ENCODE measurements around the gene ERICH3.
A peak's percentile ranks its signal among the peaks of the same experiment; 100 is the strongest.

ERICH3 gene

DNA sequence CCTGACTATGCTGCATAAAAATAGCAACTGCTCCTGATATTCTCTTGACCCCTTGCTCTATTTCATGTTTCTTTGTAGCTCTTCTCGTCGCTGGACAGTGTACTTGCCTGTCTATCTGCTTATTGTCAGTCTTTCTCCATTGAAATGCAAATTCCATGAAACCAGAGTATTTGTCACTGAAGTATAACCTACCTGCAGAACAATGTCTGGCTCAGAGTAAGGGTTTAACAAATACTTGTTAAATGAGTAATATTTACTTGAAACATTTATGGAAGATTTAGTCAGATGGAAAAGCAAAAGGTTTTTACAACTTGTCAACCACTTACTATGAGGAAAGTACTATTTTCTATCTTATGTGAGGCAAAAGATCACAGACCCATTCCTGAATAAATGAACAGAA is 19.9 kb upstream of the ERICH3 start:
- TF ChIP-seq, protein P1, sequence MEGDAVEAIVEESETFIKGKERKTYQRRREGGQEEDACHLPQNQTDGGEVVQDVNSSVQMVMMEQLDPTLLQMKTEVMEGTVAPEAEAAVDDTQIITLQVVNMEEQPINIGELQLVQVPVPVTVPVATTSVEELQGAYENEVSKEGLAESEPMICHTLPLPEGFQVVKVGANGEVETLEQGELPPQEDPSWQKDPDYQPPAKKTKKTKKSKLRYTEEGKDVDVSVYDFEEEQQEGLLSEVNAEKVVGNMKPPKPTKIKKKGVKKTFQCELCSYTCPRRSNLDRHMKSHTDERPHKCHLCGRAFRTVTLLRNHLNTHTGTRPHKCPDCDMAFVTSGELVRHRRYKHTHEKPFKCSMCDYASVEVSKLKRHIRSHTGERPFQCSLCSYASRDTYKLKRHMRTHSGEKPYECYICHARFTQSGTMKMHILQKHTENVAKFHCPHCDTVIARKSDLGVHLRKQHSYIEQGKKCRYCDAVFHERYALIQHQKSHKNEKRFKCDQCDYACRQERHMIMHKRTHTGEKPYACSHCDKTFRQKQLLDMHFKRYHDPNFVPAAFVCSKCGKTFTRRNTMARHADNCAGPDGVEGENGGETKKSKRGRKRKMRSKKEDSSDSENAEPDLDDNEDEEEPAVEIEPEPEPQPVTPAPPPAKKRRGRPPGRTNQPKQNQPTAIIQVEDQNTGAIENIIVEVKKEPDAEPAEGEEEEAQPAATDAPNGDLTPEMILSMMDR (IDR thresholded peaks at IDR 0.05; ENCODE audit: borderline replicate concordance, control extremely low read depth, extremely low read depth, insufficient read depth, missing control alignments): no peak
- in situ Hi-C loops (cut with MboI; ENCODE audit: low sequenced_read_pairs, unreplicated experiment): no loop called here
- no peak for DNase-seq (ENCODE audit: low spot score)

DNA sequence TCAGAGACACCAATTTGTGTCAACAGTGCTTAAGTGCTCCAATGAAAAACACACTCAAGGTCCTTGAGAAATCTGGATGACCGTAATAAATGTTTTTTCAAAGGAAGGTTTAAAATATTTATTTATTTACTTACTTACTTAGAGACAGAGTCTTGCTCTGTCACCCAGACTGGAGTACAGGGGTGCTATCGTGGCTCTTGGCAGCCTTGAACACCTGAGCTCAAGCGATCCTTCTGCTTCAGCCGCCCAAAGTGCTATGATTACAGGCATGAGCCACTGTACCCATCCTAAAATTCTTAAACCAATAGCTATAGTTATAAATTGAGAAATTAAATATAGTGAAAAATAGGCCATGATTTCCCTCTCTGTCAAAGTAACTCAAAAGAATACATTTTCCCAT is 17.3 kb upstream of the ERICH3 start:
- TF ChIP-seq, protein P1 (IDR thresholded peaks at IDR 0.05; ENCODE audit: borderline replicate concordance, control extremely low read depth, extremely low read depth, insufficient read depth, missing control alignments): no peak
- no peak for DNase-seq (ENCODE audit: low spot score)
- in situ Hi-C loops (cut with MboI; ENCODE audit: low sequenced_read_pairs, unreplicated experiment): no loop called here

DNA sequence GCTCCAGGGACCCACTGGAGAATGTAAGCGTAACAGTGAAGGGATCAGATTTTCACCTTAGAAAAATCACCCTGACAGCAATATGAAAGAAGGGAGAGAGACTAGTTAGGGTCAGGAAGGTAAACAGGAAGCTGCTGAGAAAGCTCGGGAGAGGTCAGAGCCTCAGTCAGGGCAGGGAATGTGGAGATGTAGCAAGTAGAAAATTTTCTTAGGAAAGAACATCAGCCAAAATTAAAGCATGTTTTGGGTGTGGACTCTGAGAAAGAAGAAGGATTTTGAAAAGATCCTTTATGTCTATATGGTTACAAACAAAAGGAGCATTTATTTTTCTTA is 16.7 kb upstream of the ERICH3 start:
- in situ Hi-C loops (cut with MboI; ENCODE audit: low sequenced_read_pairs, unreplicated experiment): no loop called here
- DNase-seq (ENCODE audit: low spot score): no peak
- TF ChIP-seq, protein P1 (IDR thresholded peaks at IDR 0.05; ENCODE audit: borderline replicate concordance, control extremely low read depth, extremely low read depth, insufficient read depth, missing control alignments): no peak

DNA sequence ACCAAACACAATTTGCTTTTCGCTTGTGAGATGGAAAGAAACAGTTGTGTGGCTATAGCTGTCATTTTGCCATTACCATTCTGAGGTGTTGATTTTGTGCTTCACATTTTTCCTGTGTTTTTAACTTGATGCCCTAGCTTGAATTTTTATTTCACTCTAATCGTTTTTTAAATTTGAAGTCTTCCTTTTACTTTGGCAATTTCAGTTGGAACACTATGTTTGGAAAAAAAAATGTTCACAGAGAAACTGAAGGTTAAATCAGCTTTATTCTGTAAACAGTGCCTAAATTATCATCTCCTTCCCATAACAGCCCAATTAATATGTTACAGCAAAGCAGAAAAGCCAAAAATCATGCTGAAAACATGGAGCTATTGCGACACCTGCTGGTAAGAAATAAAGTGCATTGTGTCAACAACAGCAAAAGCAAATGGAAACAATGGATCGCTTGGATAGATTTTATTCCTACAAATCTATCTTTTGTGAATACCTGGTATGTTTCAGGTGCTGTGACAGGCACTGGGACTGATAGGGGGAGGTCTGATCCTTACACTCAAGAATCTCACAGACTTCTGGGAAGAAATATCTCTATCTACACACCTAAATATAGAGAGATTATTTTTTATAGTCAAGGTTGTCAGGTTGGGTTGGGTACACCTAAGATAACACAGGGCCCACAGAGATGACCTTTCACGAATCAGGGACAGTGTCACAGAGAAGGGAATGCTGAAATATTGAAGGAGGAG is 16.2 kb upstream of the ERICH3 start:
- DNase-seq (ENCODE audit: low spot score): no peak
- TF ChIP-seq, protein P1 (IDR thresholded peaks at IDR 0.05; ENCODE audit: borderline replicate concordance, control extremely low read depth, extremely low read depth, insufficient read depth, missing control alignments): peak; percentile 60
- in situ Hi-C loops (cut with MboI; ENCODE audit: low sequenced_read_pairs, unreplicated experiment): no loop called here

DNA sequence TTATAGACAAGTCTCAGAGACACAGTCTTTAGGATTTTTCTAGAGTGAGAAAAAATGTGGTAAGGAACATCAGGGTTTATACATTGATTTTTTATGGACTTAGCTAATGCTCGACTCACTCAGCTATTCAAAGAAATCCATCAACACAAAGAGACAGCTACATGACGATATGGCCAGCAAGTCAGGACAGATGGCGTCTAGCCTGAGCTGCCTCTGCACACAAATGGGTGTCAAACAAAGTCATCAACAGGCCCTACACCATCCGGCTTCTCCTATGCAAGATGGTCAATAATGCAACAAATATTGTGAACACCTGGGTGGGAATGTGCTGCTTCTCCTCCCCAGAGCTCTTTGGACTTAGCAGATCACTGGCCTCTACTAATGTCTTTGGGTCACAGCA is 13.3 kb upstream of the ERICH3 start:
- DNase-seq (ENCODE audit: low spot score): no peak
- TF ChIP-seq, protein P1 (IDR thresholded peaks at IDR 0.05; ENCODE audit: borderline replicate concordance, control extremely low read depth, extremely low read depth, insufficient read depth, missing control alignments): no peak
- in situ Hi-C loops (cut with MboI; ENCODE audit: low sequenced_read_pairs, unreplicated experiment): no loop called here

DNA sequence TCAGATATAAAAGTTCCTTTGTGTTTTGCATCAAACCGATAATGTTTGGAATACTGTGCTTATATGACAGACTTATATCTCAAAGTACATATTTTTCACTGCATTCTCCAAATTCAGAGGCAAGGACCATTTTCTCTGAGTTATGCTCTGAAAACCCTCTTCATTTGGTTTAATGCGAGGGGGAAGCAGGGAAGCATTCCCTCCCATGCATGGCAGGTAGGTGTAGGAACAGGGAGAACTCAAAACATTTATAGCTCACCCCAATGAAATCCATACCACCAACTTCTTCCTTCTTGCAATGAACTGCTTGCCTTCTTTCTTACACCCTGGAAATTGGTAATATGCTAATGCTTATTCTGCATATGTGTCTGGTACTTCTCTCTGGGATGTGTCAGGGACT is 10.7 kb upstream of the ERICH3 start:
- in situ Hi-C loops (cut with MboI; ENCODE audit: low sequenced_read_pairs, unreplicated experiment): no loop called here
- TF ChIP-seq, protein P1 (IDR thresholded peaks at IDR 0.05; ENCODE audit: borderline replicate concordance, control extremely low read depth, extremely low read depth, insufficient read depth, missing control alignments): no peak
- no peak for DNase-seq (ENCODE audit: low spot score)
